CD4-positive, alpha-beta T cell treated with Interferon gamma for 1 hour (primary cell): ENCODE results near the gene GDPD4.

ENCODE experiments used
- DNase-seq: peaks from one replicate; pipeline ENCODE4 v3.0.0-alpha.2; 2020

GDPD4 gene

GRCh38 chr11:77189588-77190210 is 111.8 kb downstream of the GDPD4 start:
- no peak for DNase-seq

GRCh38 chr11:77188633-77189491 is 112.6 kb downstream of the GDPD4 start:
- no peak for DNase-seq

- peak; percentile 56 for DNase-seq
Observed at GRCh38 chr11:77187776-77188632, 113.5 kb downstream of the GDPD4 start.

- DNase-seq, result no peak
Observed at GRCh38 chr11:77187111-77187750, 114.3 kb downstream of the GDPD4 start.

- no peak for DNase-seq
Observed at GRCh38 chr11:77186302-77186701, 115.2 kb downstream of the GDPD4 start.

GRCh38 chr11:77184136-77184860 is 117.2 kb downstream of the GDPD4 start:
- no peak for DNase-seq

GRCh38 chr11:77183431-77183984 is 118.0 kb downstream of the GDPD4 start:
- no peak for DNase-seq

- DNase-seq, result no peak
Observed at GRCh38 chr11:77182542-77183430, 118.7 kb downstream of the GDPD4 start.

GRCh38 chr11:77181799-77182541 is 119.5 kb downstream of the GDPD4 start:
- no peak for DNase-seq

- no peak for DNase-seq
Observed at GRCh38 chr11:77181226-77181625, 120.3 kb downstream of the GDPD4 start.

- no peak for DNase-seq
Observed at GRCh38 chr11:77180346-77180745, 121.1 kb downstream of the GDPD4 start.

- no peak for DNase-seq
Observed at GRCh38 chr11:77179681-77180080, 121.8 kb downstream of the GDPD4 start.

- no peak for DNase-seq
Observed at GRCh38 chr11:77179048-77179447, 122.4 kb downstream of the GDPD4 start.

- DNase-seq, result no peak
Observed at GRCh38 chr11:77178150-77178549, 123.3 kb downstream of the GDPD4 start.

GRCh38 chr11:77176996-77177395 is 124.5 kb downstream of the GDPD4 start:
- DNase-seq, result no peak

- peak; percentile 48 for DNase-seq
Observed at GRCh38 chr11:77175869-77176539, 125.5 kb downstream of the GDPD4 start.

- DNase-seq, result no peak
Observed at GRCh38 chr11:77175021-77175842, 126.3 kb downstream of the GDPD4 start.

GRCh38 chr11:77174559-77174958 is 126.9 kb downstream of the GDPD4 start:
- DNase-seq, result no peak

GRCh38 chr11:77173494-77173893 is 128.0 kb downstream of the GDPD4 start:
- DNase-seq, result no peak
